Forelimb muscle (tissue), 1 donor: Measurements from ENCODE around the gene SUPT20HL2. TPM values are rescaled to one million over a fixed set of nuclear protein-coding genes. Genes with fewer than 3 reads are reported as not detected.
"Not testable (repeated sequence)": the region's sequence is repeated elsewhere in the genome, so short reads cannot be mapped to it uniquely, and the experiment has no call there.

ENCODE experiments used
- DNase-seq: peaks from one replicate; pipeline ENCODE4 v3.0.0-alpha.2; 2013; ENCODE audit warnings: low read depth
- polyA plus RNA-seq: library from polyadenylated mRNA; unstranded; fragments of 120-200 nt; gene quantifications from one replicate; pipeline ENCODE4 v1.2.1, GENCODE V29; 2013; ENCODE audit not compliant: insufficient read length

Gene SUPT20HL2
- polyA plus RNA-seq, 1 donor, result 0.28 TPM

- DNase-seq, result not testable (repeated sequence)
Measured at GRCh38 chrX:24309580-24310374, 4.1 kb downstream of the SUPT20HL2 start.

DNA sequence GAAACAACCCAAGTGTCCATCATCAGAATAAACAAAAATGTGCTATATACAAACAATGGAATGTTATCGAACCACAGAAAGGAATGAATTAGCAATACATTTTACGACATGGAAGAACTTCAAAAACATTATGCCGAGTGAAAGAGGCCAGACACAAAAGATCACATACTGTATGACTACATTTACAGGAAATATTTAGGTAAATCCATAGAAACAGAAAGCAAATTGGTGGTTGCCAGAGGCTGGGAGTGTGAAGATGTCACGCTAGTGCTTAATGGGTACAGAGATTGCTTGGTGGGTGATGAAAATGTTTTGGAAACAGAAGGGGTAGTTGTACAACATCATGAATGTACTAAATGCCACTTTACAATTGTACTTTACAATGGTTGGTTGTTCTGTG is 5.1 kb downstream of the SUPT20HL2 start:
- DNase-seq, result not testable (repeated sequence)

DNA sequence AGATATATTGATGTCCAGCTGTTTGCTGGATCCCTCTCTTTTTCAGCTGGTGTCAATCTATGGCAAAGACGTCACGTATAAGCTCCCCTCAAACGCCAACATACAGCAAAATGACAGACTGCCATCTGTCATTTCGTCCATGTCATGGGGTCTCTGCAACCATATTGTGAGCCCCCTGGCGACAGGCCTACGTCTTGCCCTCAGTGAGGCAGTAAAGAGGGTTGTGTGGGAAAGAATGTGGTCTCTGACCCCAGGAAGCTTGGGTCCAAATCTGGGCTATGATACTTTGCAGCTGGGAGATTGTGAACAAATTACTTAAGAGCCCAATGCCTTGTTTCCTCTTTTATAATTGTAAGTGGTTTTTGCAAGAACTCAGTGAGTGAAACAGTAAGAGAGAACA is 7.4 kb downstream of the SUPT20HL2 start:
- no peak for DNase-seq

GRCh38 chrX:24305905-24306304 is 8.0 kb downstream of the SUPT20HL2 start:
- no peak for DNase-seq

GRCh38 chrX:24301806-24302205 is 12.1 kb downstream of the SUPT20HL2 start:
- no peak for DNase-seq

DNA sequence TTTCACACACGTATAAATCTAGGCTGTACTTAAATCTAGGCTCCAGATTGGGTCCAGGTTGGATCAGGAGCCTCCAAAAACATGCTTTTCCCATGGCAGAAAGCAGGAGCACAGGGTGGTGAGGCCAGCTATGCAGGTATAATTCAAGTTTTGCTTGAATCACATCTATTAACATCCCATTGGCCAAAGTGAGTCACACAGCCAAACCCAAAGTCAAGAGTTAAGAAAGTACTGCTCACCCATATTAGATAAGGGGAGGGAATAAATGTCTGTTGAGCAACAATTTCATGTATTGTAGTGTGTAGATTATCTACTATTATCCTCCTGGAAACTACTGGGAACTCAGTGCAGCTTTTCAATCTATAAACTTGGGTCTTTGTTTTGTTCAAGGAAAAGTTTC is 12.8 kb downstream of the SUPT20HL2 start:
- DNase-seq, result no peak

DNA sequence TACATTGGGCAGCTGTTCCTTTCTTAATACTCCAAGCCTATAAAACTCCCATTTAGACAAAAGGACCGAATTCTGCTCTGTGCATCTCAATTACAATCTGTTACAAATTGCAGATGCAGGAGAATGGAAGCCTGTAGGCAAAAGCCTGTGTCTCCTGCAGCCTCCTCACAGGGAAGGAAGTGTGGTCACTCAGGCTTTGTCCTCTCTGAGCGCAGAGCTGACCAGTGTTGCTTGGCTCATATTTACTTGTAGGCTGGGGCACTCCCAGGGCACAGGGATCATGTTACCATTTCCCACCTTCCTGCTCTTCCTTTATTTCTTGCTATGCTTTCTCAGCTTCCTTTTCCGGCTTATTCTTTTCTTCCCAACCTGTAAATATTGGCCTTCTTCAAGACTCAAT is 15.7 kb downstream of the SUPT20HL2 start:
- no peak for DNase-seq

DNA sequence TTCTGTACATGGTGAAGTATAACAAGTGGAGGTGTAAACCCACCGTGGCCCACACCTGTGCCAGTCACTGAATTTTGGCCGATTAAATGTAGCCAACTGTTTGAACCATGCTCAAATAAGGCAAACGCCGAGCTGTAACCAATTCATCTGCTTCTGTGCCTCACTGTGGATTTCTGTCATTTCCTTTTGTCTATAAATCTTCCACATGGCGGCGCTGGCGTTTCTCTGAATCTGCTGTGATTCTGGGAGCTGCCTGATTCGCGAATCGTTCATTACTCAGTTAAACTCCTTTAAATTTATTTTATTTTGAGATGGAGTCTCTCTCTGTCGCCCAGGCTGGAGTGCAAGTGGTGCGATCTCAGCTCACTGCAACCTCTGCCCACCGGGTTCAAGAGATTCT is 19.2 kb downstream of the SUPT20HL2 start:
- DNase-seq, result no peak

DNA sequence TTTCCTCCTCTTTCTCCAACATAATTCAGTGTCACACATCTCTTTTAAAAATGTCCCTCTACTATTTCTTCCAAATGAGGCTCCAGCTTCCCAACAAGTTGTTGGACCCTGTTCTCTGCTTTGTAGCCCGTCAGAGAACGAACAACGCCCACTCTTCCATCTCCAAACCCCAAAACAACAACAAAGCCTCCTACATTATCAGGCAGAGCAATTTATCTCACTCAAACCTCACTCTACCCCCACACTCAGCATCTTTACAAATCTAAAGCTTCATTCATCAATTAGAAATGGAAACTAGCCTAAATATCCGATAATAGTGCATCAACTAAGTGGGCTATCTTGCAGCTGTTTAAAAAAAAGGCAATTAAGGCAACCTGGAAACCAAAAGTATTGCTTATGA is 20.5 kb downstream of the SUPT20HL2 start:
- no peak for DNase-seq

DNA sequence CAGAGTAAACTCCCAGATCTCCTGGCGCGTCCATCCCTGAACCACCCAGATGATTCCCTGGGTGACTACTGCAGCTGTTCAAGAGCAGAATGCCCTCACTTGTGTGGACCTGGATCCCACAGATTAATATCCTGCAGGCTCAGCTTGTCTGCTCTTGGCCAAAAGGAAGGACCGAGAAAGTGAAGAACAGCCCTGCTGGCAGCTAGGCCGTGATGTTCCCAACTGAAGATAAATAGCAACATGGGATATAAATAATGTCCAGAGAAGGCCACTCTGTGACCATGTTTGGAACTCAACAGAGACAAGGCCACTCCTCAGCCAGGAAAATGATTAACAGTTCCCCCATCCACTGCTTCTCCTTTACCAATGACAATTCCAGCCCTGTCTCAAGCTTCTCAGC is 21.5 kb downstream of the SUPT20HL2 start:
- DNase-seq, result no peak

- DNase-seq, result no peak
Measured at GRCh38 chrX:24285082-24285481, 28.8 kb downstream of the SUPT20HL2 start.

DNA sequence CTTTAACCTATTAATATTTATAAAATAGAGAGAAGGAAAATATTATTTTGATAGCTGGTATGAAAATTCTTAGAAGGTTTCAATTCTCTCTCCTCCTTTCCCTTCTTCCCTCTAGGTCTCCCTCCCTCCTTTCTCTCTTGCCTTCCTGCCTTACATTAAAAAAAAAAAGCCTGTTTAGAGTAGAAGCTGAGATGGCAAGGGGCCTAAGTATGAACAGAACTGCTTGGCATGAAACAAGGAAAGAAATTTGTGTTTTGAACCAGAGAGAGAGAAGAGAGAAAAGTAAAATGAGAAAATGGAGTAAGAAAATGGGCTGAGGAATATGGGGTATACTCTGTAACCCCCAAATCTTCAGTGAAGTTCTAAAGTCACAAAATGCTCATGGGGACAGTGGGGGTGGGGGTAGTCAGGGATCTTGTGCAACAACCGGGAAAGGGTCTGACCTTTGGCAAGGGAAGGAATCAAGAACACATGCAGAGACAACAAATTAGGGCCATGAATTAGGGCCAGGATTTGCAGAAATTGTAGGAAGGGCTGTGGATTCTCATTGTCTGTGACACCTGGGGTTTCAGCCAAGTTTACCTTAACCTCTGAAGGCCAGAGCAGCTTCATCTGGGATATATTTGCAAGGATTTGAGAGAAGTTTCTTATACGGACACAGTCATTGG is 30.6 kb downstream of the SUPT20HL2 start:
- no peak for DNase-seq

GRCh38 chrX:24282381-24283126 is 31.3 kb downstream of the SUPT20HL2 start:
- DNase-seq, result no peak

GRCh38 chrX:24277405-24277804 is 36.5 kb downstream of the SUPT20HL2 start:
- no peak for DNase-seq

- DNase-seq, result no peak
Measured at GRCh38 chrX:24276015-24276414, 37.9 kb downstream of the SUPT20HL2 start.

DNA sequence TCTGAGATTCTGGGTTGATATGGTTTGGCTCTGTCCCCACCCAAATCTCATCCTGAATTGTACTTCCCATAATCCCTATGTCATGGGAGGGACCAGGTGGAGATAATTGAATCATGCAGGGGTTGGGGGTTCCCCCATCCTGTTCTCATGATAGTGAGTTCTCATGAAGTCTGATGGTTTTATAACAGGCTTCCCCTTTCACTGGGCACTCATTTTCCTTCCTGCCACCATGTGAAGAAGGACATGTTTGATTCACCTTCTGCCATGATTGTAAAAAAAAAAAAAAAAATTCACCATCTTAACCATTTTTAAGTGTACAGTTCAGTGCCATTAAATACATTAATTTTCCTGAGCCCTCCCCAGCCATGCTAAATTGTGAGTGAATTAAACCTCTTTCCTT is 42.6 kb downstream of the SUPT20HL2 start:
- no peak for DNase-seq

DNA sequence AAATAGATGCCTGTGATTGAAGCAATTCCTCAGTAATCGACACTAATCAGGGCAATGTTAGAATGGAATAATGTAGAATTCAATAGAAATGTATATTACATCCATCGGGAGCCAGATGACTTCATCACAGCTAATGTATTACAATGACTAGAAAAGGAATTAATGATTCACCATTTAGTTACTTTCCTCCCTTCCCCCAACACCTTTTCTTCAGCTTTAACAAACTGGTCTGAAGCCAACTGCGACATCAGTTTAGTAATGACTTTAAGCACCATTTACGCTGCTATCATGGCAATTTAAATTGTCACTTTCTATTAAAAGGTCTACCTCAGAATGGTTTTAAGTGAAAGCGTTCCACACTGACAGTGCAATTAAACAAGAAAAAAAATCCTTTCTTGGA is 45.1 kb downstream of the SUPT20HL2 start:
- DNase-seq, result no peak

DNA sequence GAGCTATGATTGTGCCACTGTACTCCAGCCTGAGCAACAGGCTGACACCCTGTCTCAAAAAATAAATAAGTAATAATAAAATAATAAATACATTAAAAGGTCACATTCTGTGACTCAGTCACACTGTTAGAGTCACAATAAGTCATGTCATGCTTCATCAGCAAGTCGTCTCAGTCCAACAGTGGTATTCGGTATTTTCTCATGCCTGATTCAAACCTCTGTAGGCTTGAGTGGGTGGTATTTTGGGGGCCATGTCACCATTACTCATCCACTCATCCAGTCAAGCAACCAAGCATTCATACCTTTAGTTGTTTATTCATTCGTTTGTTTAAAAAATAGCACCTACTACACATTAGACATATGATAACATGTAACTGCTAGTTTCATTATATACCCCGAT is 46.9 kb downstream of the SUPT20HL2 start:
- no peak for DNase-seq

- DNase-seq, result no peak
Measured at GRCh38 chrX:24264383-24264782, 49.5 kb downstream of the SUPT20HL2 start.

DNA sequence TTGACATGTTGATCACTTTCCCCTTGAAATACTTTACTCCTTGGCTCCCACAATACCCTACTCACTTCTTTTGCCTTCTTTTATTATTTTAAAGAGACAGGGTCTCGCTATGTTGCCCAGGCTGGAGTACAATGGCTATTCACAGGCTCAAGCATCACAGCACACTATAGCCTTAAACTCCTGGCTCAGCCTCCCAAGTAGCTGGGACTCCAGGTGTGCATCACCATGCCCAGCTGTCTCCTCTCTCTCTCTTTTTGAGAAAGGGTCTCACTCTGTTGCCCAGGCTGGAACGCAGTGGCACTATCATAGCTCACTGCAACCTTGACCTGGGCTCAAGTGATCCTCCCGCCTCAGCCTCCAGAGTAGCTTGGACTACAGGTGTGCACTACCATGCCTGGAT is 51.6 kb downstream of the SUPT20HL2 start:
- DNase-seq, result no peak
